GM18508 (cell line): ENCODE data around the gene RABGAP1L.
A peak's percentile ranks its signal among the peaks of the same experiment; 100 is the strongest.
"Not testable (repeated sequence)": the region's sequence is repeated elsewhere in the genome, so short reads cannot be mapped to it uniquely, and the experiment has no call there.

ENCODE experiments used
- ATAC-seq: cut with Tn5 transposase; IDR thresholded peaks from one replicate; pipeline ENCODE4 v1.9.1; 2021; ENCODE audit warnings: moderate number of reproducible peaks; ENCODE audit not compliant: insufficient read depth, unreplicated experiment

The RABGAP1L gene

GRCh38 chr1:174159252-174160108 is at the start of gene RABGAP1L:
TSS of gene RABGAP1L (plus strand) at chr1:174159520.
- peak; percentile 27 for ATAC-seq

- ATAC-seq = no peak
These were observed 49.3 kb upstream of the RABGAP1L start for GRCh38 chr1:174110053-174110452.

GRCh38 chr1:174112489-174113162 is 46.7 kb upstream of the RABGAP1L start:
- no peak for ATAC-seq

- ATAC-seq = no peak
These were observed 45.2 kb upstream of the RABGAP1L start for GRCh38 chr1:174114106-174114505.

- ATAC-seq = no peak
These were observed 44.4 kb upstream of the RABGAP1L start for GRCh38 chr1:174114788-174115448.

GRCh38 chr1:174116042-174116441 is 43.3 kb upstream of the RABGAP1L start:
- no peak for ATAC-seq

GRCh38 chr1:174118751-174119150 is 40.6 kb upstream of the RABGAP1L start:
- no peak for ATAC-seq

- not testable (repeated sequence) for ATAC-seq
These were observed 37.0 kb upstream of the RABGAP1L start for GRCh38 chr1:174122318-174122717.

GRCh38 chr1:174123843-174124242 is 35.5 kb upstream of the RABGAP1L start:
- no peak for ATAC-seq

- not testable (repeated sequence) for ATAC-seq
These were observed 32.1 kb upstream of the RABGAP1L start for GRCh38 chr1:174127176-174127575.

GRCh38 chr1:174131032-174131638 is 28.2 kb upstream of the RABGAP1L start:
- ATAC-seq = no peak

GRCh38 chr1:174134003-174134659 is 25.2 kb upstream of the RABGAP1L start:
- ATAC-seq = peak; percentile 67

GRCh38 chr1:174135211-174135610 is 24.1 kb upstream of the RABGAP1L start:
- ATAC-seq = no peak

- no peak for ATAC-seq
These were observed 22.6 kb upstream of the RABGAP1L start for GRCh38 chr1:174136714-174137113.

- no peak for ATAC-seq
These were observed 16.5 kb upstream of the RABGAP1L start for GRCh38 chr1:174142836-174143235.

- not testable (repeated sequence) for ATAC-seq
These were observed 15.5 kb upstream of the RABGAP1L start for GRCh38 chr1:174143727-174144396.

GRCh38 chr1:174144397-174144783 is 14.9 kb upstream of the RABGAP1L start:
- ATAC-seq = not testable (repeated sequence)

- ATAC-seq = no peak
These were observed 10.1 kb upstream of the RABGAP1L start for GRCh38 chr1:174149216-174149615.

- no peak for ATAC-seq
These were observed 8.8 kb upstream of the RABGAP1L start for GRCh38 chr1:174150499-174150898.

- ATAC-seq = no peak
These were observed 6.9 kb upstream of the RABGAP1L start for GRCh38 chr1:174152427-174152826.
